GM19328 (cell line): ENCODE data around the gene BTF3.
"Not testable (repeated sequence)": the region's sequence is repeated elsewhere in the genome, so short reads cannot be mapped to it uniquely, and the experiment has no call there.

Experiments used
- ATAC-seq: cut with Tn5 transposase; IDR thresholded peaks from one replicate; pipeline ENCODE4 v1.9.1; 2021; ENCODE audit warnings: mild to moderate bottlenecking, moderate library complexity; ENCODE audit not compliant: unreplicated experiment

Gene BTF3

DNA sequence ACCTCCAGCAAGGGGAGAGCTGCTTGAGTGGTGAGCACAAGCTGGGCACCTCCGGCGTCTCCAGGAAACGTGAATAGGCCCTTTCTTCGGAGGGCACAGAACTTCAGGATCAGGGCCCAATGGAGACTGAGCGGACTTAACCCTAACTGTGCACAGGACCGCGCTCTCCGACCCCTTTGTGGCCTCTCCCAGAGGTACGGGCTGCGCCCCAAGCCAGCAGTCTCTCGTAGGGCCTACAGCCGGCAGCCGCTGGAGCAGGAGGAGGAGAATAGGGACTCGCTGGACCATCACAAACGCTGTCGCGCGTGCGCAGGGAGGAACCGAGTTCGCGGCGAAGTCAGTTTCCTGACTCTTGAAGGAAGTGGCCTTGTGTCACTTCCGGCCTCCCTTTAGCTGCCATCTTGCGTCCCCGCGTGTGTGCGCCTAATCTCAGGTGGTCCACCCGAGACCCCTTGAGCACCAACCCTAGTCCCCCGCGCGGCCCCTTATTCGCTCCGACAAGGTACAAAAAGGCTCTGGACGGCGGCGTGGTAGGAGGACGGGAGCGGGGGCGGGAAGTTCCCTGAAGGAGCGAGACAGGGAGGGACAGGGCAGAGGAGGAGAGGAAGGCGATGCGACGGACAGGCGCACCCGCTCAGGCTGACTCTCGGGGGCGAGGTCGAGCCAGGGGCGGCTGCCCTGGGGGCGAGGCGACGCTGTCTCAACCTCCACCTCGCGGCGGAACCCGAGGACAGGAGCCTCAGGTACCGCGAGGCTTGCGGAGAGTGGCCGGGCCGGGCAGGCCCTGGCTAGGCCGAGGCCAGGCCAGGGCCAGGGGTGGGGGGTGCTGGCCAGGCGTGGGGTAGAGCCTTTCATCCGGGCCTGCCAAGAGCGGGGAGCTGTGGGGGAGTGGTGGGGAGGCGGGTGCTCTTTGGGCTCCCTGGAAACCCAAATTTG lies at the start of gene BTF3:
Gene BTF3, plus strand, starts transcription at position 386 of the 936 bp plus-strand sequence. Its CDS starts 226 bp downstream, at position 612.
- ATAC-seq: peak; percentile 93

DNA sequence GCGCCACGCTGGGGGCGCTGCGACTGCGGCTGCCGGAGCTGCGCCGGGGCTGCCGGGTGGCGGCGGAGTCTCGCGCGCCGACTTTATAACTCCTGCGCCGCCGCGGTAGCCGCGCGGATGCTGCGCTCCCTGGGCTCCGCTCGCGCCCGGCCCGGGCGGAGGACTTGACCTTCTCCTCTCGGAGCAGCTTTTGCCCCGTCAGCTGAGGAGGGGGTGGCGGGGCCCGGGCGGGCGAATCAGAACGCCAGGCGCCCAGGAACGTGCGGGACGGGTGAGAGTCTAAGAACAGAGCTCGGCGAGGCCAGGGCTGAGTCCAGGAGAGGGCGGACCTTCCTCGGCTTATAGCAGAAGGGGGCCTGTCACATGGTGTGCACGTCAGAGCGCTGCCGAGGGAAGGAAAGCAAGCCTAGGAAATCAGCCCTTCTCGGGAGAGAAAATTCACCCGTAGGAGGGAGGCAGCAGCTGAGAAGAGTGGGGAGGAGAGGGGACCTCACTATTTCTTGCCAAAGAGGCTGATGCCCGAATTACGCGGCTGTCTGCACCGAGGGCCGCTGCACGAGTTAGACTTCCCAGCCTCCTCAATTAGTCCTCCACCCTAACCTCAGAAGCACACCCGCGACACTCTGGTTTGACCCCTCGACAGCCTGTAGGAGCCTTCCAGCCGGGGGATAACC lies 49.6 kb upstream of the BTF3 start, which contains the start of gene FOXD1:
Gene FOXD1, minus strand, starts transcription at position 315 of the 674 bp plus-strand sequence. CDS start 415 bp downstream, outside the sequence.
- no peak for ATAC-seq

GRCh38 chr5:73450137-73450536 lies 48.1 kb upstream of the BTF3 start:
- ATAC-seq: no peak

DNA sequence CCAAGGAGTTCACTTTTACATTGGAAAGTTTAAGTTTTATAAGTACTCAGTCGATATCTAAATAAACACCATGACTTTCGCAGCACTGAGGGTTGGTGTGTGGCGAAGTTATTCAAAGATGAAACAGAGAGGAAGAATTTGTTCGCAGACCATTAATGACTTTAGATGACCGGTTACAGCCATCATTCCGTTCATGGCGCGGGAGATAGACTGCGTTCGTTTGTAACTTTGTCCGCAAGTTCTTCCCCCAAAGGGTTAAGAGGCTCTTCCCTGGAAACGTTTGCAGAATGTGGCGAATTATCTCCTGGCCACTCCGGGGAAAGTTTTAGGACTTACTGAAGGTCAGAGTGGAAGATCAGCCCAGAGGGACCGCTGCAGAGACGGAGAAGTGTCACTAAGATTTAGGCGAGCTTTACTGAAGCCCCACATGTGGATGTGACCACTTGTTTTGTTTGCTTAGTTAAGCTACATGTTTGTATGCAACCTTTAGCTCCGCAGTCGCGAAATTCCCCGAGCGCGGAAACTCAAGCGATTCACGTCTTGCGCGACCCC lies 47.5 kb upstream of the BTF3 start:
- ATAC-seq: no peak

DNA sequence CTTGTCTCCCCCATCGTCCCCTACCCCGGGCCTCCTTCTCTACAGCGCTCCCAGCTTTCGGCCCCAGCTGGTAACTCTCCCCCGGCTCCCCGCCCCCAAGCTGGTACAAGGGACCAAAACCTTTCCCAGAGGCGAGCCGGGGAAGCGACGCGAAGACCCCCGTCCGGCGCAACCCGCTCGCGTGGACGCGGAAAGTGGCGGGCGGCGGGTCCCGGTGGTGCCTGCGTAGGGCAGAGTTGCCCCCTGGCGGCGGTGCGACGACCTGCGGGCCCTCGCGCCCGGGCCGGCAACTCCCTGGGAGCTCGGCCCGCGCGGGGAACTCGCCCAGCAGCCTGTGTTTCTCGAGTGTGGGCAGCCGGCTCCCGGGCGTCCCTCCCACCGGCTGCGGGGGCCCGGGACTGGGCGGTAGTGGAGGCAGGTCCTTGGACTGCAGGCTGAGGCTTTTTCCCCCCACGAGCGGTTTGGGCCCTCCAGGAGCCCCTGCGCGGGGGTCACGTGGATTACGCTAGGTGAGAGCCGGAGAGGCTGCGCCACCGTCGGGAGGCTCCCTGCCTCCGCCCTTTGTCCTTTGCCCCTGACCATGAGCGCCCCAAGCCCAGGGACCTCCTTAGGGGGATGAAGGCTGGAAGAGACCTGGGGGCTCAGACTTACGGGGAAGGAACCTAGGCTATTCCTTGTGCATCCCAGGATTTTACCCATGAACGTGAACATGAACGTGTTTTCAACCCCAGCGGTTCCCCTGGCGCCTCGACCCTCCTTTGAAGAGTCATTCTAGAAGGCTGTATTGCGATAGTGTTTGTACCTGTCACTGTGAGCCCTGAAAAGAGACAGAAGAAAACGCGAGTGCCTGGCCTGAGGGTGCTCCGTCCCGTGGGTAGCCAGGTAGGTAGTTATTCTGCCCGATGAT lies 46.8 kb upstream of the BTF3 start:
- no peak for ATAC-seq

DNA sequence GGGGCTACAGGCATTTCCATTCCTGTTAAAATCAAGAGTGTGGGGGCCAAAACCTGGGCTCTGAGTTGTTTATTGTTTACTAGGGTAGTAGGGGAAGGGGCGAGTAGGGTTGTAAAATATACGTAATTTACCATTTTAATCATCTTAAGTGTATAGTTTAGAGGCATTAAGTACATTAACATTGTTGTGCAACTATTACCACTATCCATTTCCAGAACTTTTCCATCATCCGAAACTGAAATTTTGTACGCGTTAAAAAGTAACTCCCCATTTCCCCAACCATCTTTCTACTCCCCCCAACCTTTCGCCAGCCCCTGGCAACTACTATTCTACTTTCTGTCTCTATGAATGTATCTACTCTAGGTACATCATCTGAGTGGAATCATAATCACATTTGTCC lies 46.0 kb upstream of the BTF3 start:
- ATAC-seq: no peak

GRCh38 chr5:73454379-73455036 lies 43.7 kb upstream of the BTF3 start:
- ATAC-seq: no peak

- not testable (repeated sequence) for ATAC-seq
Observed at GRCh38 chr5:73456462-73456861, 41.8 kb upstream of the BTF3 start.

- ATAC-seq: no peak
Observed at GRCh38 chr5:73459366-73459765, 38.9 kb upstream of the BTF3 start.

DNA sequence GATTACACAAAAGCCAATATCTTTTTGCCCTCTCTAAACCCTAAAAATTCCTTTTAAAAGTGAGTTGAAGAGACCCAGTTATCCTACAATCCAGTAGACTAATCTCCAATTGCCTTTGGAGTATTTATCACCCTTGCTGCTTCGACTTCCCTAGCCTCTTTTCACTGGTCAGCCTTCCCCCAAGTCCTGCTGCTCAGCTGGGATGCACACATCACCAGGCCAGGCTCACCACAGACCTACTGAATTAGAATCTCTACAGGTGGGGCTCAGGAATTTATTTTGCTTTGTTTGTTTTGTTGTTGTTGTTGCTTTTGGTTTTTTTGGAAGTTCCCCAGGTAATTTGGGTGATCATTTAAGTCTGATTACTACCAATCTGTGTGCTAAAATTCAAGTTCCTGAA lies 38.1 kb upstream of the BTF3 start:
- ATAC-seq: no peak

- ATAC-seq: no peak
Observed at GRCh38 chr5:73464016-73464745, 34.1 kb upstream of the BTF3 start.

GRCh38 chr5:73468638-73469037 lies 29.6 kb upstream of the BTF3 start:
- ATAC-seq: not testable (repeated sequence)

- ATAC-seq: no peak
Observed at GRCh38 chr5:73469878-73470277, 28.4 kb upstream of the BTF3 start.

DNA sequence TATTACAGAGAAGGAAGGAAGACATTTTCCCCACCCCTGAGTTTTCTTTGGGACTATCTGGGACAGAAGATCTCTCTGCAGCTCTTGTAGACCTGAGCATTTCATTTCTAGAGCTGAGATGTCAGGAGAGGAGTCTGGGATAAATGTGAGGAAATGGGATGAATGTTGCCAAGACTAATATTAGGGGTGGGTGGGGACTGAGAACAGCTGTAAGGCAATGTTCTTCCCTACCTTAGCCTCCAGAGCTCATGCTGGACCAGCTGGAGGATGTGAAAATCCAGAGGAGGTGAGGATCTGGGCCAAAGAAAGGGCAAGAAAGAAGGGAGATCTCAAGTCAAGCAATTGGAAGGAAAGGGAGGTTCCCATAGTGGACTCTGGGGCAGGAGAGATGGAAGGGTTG lies 26.6 kb upstream of the BTF3 start:
- no peak for ATAC-seq

DNA sequence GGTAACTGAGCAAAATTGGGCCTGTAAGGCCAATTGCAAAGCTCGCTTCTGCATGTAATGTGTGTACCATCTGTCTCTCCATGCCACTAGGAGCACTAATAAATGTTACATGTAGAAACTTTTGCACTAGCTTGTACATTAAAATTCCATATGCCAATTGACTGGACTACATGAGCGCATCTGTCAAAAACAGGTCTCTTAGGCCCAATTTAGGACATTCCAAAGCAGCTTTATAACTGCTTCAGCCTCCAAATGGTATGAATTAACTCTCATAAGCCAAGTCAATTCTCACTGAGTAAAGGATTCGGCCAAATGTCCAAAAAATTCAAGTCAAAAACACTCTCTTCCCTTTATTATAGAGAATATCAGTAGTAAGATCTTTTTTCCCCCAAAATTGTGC lies 26.1 kb upstream of the BTF3 start:
- ATAC-seq: no peak

DNA sequence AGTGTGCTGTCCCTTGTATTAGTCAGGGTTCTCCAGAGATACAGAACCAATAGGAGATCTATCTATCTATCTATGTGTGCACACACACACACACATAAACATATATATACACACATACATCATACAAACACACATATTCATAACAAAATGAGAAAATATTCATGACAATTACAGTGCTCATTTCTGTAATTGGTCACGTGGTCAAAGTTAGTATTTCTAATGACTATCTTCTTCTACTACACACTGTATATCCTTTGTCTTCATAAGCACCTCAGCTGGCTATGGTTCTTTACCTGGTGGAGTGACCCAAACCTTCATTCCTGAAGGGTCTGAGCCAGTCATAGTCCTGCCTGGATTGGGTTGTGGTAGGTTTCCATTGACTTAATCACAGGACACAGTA lies 17.7 kb upstream of the BTF3 start:
- ATAC-seq: no peak

GRCh38 chr5:73482383-73483136 lies 15.7 kb upstream of the BTF3 start:
- no peak for ATAC-seq

DNA sequence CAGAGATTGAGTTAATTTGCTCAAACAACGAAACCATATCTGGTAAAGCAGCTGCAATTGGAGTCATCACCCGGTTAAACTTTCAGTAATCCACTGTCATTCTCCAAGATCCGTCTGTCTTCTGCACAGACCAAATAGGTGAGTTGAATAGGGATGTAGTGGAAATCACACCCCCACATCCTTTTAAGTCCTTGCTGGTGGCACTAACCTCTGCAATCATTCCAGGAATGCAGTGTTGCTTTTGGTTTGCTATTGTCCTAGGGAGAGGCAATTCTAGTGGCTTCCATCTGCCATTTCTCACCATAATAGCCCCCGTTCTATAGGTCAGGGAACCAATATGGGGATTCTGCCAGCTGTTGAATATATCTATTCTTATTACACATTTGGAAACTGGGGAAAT lies 14.6 kb upstream of the BTF3 start:
- ATAC-seq: no peak

DNA sequence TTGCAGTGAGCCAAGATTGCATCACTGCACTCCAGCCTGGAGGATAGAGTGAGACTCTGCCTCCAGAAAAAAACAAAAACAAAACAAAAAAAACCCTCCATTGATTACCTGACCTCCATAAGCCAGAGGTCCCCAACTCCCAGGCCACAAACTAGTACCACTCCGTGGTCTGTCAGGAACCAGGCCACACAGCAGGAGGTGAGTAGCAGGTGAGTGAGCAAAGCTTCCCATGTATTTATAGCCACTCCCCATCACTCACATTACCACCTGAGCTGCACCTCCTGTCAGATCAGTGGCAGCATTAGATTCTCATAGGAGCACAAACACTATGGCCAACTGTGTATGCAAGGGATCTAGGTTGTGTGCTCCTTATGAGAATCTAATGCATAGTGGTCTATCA lies 13.7 kb upstream of the BTF3 start:
- ATAC-seq: no peak
